Spinal cord (tissue), 10 donors: ENCODE data around the gene ADGRB2. TPM values are rescaled to one million over a fixed set of nuclear protein-coding genes. Genes with fewer than 3 reads are reported as not detected.

ENCODE experiments used
- DNase-seq, 6 donors: peaks; one replicate each; pipeline versions ENCODE4 v3.0.0 to v3.0.0-alpha.2; 2013 to 2015; ENCODE audit warnings: low spot score in 6 of 6, low read depth in 4 of 6
- H3K27ac ChIP-seq: one replicate; pipeline ENCODE4 v1.5.1; 2013; ENCODE audit warnings: low read depth, low read length, control low read depth
- H3K27me3 ChIP-seq: one replicate; pipeline ENCODE4 v1.6.1; 2013; ENCODE audit warnings: low read length; ENCODE audit not compliant: control insufficient read depth, insufficient read depth
- H3K36me3 ChIP-seq: one replicate; pipeline ENCODE4 v1.6.1; 2013; ENCODE audit warnings: low read length; ENCODE audit not compliant: control insufficient read depth, insufficient read depth
- H3K4me1 ChIP-seq: one replicate; pipeline ENCODE4 v1.6.1; 2013; ENCODE audit warnings: low read length; ENCODE audit not compliant: control insufficient read depth, insufficient read depth
- H3K4me3 ChIP-seq: one replicate; pipeline ENCODE4 v1.5.1; 2013; ENCODE audit warnings: low read depth, low read length, control low read depth
- H3K9me3 ChIP-seq: one replicate; pipeline ENCODE4 v1.6.1; 2013; ENCODE audit warnings: low read length; ENCODE audit not compliant: control insufficient read depth, insufficient read depth
- WGBS: methylation state at CpG from one replicate; pipeline ENCODE4 v1.1.5; 2013; ENCODE audit warnings: missing lambda C conversion rate; ENCODE audit not compliant: insufficient coverage; 5-methylcytosine and 5-hydroxymethylcytosine counted together
- long read RNA-seq, 4 donors: transcript quantifications; one replicate each; lab custom pipeline, GENCODE V29; 2026
- polyA plus RNA-seq, 2 donors: library from polyadenylated mRNA; unstranded; fragments of 120-200 nt; gene quantifications; one replicate each; pipeline ENCODE4 v1.2.1, GENCODE V29; 2013; ENCODE audit not compliant: insufficient read length in 2 of 2
- total RNA-seq, 2 donors: library from RNA; depleted of rRNA in 1 of 2; stranded (reverse); fragments of 120-200 nt in 1 of 2; fragments of >200 nt in 1 of 2; gene quantifications; one replicate each; pipeline versions ENCODE4 v1.2.3 to v1.2.4, GENCODE V29; 2013 to 2014
- donor health status: healthy.

The ADGRB2 gene
- 10 to 100 TPM; 37.7 to 41.5 TPM for total RNA-seq
- 100 to 1,000 TPM; 138 to 142 TPM for polyA plus RNA-seq
- long read RNA-seq, donor 1, partial matches to known transcripts: 11 of 11 reads
- long read RNA-seq, donor 1, other reads (novel, unspliced or antisense): 0 of 11 reads
- long read RNA-seq, donor 2, partial matches to known transcripts: 11 of 11 reads
- long read RNA-seq, donor 2, other reads (novel, unspliced or antisense): 0 of 11 reads
- long read RNA-seq, donor 3, full-length matches to known transcripts: 1 of 18 reads
- long read RNA-seq, donor 3, partial matches to known transcripts: 17 of 18 reads
- long read RNA-seq, donor 3, other reads (novel, unspliced or antisense): 0 of 18 reads
- long read RNA-seq, donor 4: 0 reads

GRCh38 chr1:31764312-31765040, at the start of gene ADGRB2:
Gene ADGRB2 (minus strand): TSS chr1:31764340. CDS start chr1:31757221, 7,119 bp downstream.
- under 1% methylated on average over 58 of the region's 59 CpGs for WGBS
- Histone ChIP-seq H3K4me3 (peak within 1 kb of the TSS; percentile 71), H3K4me1 (peaks cover 63% of the 10 kb centered on the region), H3K27ac (peak within 1 kb of the TSS; percentile 78), H3K9me3 (no peaks in the 10 kb centered on the region), H3K36me3 (no peaks in the 10 kb centered on the region), H3K27me3 (no peaks in the 10 kb centered on the region)
- DNase-seq: peak in 2 of 6 donors; percentile 83 to 85

- no peak overlapping the region for H3K27ac ChIP-seq
- WGBS: 92% methylated on average over 3 of the region's 9 CpGs
- DNase-seq: no peak
- no peaks in the 10 kb centered on the region for H3K9me3 ChIP-seq
- peaks cover 18% of the 10 kb centered on the region for H3K4me1 ChIP-seq
- H3K4me3 ChIP-seq: no peak overlapping the region
- H3K36me3 ChIP-seq: no peaks in the 10 kb centered on the region
- H3K27me3 ChIP-seq: no peaks in the 10 kb centered on the region
Observed at GRCh38 chr1:31812158-31812829, 48.2 kb upstream of the ADGRB2 start.

GRCh38 chr1:31811605-31812004, 47.5 kb upstream of the ADGRB2 start:
- Histone ChIP-seq H3K27ac (no peak overlapping the region), H3K4me3 (no peak overlapping the region), H3K27me3 (no peaks in the 10 kb centered on the region), H3K9me3 (no peaks in the 10 kb centered on the region), H3K4me1 (peaks cover 18% of the 10 kb centered on the region), H3K36me3 (no peaks in the 10 kb centered on the region)
- DNase-seq: peak; percentile 80 to 98 (median 86)
- 0% methylated on average over 3 of the region's 7 CpGs for WGBS

GRCh38 chr1:31809698-31810097, 45.6 kb upstream of the ADGRB2 start:
- Histone ChIP-seq H3K9me3 (no peaks in the 10 kb centered on the region), H3K27ac (no peak overlapping the region), H3K36me3 (no peaks in the 10 kb centered on the region), H3K4me3 (no peak overlapping the region), H3K27me3 (no peaks in the 10 kb centered on the region), H3K4me1 (peaks cover 18% of the 10 kb centered on the region)
- DNase-seq: no peak
- 78% methylated on average over 4 of the region's 4 CpGs for WGBS

GRCh38 chr1:31807273-31808048, 43.3 kb upstream of the ADGRB2 start:
- H3K27ac ChIP-seq: no peak overlapping the region
- WGBS: no CpG with 5 or more reads among the region's 4 CpGs

GRCh38 chr1:31805318-31805717, 41.2 kb upstream of the ADGRB2 start:
- Histone ChIP-seq H3K4me1 (no peaks in the 10 kb centered on the region), H3K36me3 (no peaks in the 10 kb centered on the region), H3K27me3 (no peaks in the 10 kb centered on the region), H3K27ac (no peak overlapping the region), H3K9me3 (no peaks in the 10 kb centered on the region), H3K4me3 (no peak overlapping the region)
- 96% methylated on average over 5 of the region's 6 CpGs for WGBS
- DNase-seq: no peak

More at GRCh38 chr1:31807273-31808048, 43.3 kb upstream of the ADGRB2 start:
- no peaks in the 10 kb centered on the region for H3K36me3 ChIP-seq
- no peak for DNase-seq
- H3K4me1 ChIP-seq: peaks cover 13% of the 10 kb centered on the region
- H3K4me3 ChIP-seq: no peak overlapping the region
- no peaks in the 10 kb centered on the region for H3K27me3 ChIP-seq
- H3K9me3 ChIP-seq: no peaks in the 10 kb centered on the region

GRCh38 chr1:31804098-31804497, 40.0 kb upstream of the ADGRB2 start:
- WGBS: no CpG with 5 or more reads among the region's 1 CpG

GRCh38 chr1:31803610-31804009, 39.5 kb upstream of the ADGRB2 start:
- WGBS: no CpG with 5 or more reads among the region's 2 CpGs
- Histone ChIP-seq H3K9me3 (no peaks in the 10 kb centered on the region), H3K4me3 (no peak overlapping the region), H3K36me3 (no peaks in the 10 kb centered on the region), H3K27ac (no peak overlapping the region), H3K4me1 (peaks cover 4% of the 10 kb centered on the region), H3K27me3 (no peaks in the 10 kb centered on the region)
- no peak for DNase-seq

More at GRCh38 chr1:31804098-31804497, 40.0 kb upstream of the ADGRB2 start:
- no peak overlapping the region for H3K27ac ChIP-seq
- no peaks in the 10 kb centered on the region for H3K9me3 ChIP-seq
- H3K36me3 ChIP-seq: no peaks in the 10 kb centered on the region
- no peak for DNase-seq
- H3K4me1 ChIP-seq: peaks cover 2% of the 10 kb centered on the region
- H3K4me3 ChIP-seq: no peak overlapping the region
- H3K27me3 ChIP-seq: no peaks in the 10 kb centered on the region
